ENCODE measurements around the gene PKN3.
A peak's percentile ranks its signal among the peaks of the same experiment; 100 is the strongest.

PKN3 gene

DNA sequence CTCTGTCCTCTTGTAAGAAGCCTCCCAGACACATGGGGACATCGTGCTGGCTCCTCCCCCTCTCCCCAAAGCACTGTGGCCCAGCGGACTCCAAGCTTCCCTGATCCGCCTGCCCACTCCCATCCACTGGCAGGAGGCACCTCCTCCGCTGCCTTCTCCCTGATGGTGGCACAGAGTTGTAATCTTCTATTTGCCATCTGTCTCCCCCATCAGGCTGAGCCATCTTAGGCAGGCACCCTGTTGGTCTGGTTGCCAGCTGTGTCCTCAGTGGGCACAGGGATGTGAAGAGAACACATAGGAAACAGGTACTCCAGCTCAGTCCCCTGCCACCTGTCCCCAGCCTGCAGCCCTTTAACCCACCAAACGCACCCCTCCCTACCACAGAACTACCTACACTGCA lies 27.0 kb downstream of the PKN3 start:
- no peak for DNase-seq
- in situ Hi-C loops (cut with HindIII; ENCODE audit: low pct_ligation_motif_present, low pct_unique_long_range_greater_than_20kb, low sequenced_read_pairs), result no loop called here

DNA sequence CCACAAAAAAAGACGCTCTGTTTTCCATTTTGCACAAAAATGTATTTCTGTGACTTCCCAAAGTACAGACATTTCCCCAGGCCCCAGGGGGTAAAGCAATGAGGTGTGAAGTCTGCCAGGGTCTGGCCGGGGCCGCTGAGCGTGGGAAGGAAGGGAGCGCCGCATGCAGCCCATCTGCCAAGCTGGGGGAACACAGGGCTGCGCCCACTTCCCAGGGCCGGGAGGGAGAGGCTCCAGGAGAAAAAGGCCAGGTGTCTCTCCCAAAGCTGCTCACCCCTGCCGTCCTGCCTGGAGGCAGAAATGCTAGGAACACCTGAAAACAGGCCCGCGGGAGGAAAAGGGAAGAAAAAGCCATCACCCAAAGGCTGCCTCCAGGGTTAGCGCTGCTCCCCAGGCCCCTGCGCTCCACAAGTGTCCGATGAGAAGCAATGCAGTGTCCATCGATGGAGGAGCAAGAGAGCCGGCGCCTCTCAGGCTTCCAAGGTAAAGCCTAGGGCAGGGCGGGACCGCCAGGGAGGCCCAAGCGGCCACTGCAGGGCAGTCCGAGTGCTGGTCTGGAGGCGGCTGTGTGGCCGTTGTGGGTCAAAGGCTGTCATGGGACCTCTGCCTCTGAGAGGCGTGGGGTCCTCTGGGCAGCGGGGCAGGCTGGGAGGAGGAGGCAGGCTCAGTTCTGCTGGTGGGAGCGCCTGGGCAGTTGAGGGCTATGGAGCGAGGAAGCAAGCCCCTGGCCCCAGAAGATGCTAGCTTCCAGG lies 27.6 kb downstream of the PKN3 start:
- DNase-seq, result no peak
- in situ Hi-C loops (cut with HindIII; ENCODE audit: low pct_ligation_motif_present, low pct_unique_long_range_greater_than_20kb, low sequenced_read_pairs), result no loop called here

DNA sequence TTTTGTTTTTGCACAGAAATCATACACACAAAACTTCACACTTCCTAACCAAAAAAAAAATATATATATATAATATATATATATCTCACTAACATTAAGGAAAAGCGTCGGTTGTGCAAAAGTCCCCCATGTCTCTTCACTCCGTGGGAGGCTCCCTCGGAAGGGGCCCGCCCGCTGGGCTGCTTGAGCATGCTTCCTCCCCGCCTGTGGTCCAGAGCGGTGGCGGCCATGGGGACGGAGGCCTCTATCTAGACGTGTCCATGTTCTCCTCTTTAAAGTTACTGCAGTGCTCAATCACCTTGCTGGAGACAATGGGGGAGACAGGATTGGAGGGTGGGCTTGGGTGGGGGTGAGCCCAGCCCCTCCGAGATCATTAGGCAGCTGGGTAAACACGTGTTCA lies 28.8 kb downstream of the PKN3 start:
- DNase-seq, result no peak
- in situ Hi-C loops (cut with HindIII; ENCODE audit: low pct_ligation_motif_present, low pct_unique_long_range_greater_than_20kb, low sequenced_read_pairs), result no loop called here

DNA sequence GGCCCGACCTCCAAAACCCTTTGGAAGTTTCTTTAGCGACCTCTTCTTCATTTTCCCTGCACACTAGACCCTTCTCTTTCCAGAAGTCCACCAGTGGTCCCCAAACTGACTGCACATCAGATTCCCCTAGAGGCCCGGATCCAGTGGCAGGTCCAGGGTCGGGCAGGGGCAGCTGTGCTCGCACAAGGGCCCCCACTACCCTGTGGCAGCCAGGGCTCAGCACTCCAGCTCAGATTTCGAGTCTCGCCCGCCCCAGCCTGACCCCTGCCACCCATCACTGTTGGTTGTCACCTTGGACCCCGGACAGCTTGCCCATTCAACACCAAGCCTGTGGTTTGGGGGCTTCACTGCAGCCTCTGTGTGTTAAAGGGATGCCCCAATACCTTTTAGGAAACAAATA lies 29.4 kb downstream of the PKN3 start:
- DNase-seq, result no peak
- in situ Hi-C loops (cut with HindIII; ENCODE audit: low pct_ligation_motif_present, low pct_unique_long_range_greater_than_20kb, low sequenced_read_pairs), result no loop called here

DNA sequence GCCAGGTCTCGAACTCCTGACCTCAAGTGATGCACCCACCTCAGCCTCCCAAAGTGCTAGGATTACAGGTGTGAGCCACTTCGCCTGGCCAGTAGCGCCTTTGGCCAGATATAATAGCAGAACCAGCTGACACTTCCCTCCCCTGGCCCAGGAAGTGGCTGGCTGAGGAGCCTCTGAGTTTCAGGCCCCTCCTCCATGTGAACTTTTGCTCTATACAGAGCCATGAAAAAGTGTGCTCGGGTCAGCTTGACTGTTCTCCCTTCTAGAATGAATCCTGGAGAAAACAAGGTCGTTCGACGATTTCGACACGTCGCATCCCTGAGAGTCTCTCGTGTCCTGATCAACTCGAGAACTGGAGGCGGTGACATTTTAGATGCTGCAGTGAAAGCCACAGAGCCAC lies 30.3 kb downstream of the PKN3 start:
- DNase-seq, result no peak
- in situ Hi-C loops (cut with HindIII; ENCODE audit: low pct_ligation_motif_present, low pct_unique_long_range_greater_than_20kb, low sequenced_read_pairs), result no loop called here

DNA sequence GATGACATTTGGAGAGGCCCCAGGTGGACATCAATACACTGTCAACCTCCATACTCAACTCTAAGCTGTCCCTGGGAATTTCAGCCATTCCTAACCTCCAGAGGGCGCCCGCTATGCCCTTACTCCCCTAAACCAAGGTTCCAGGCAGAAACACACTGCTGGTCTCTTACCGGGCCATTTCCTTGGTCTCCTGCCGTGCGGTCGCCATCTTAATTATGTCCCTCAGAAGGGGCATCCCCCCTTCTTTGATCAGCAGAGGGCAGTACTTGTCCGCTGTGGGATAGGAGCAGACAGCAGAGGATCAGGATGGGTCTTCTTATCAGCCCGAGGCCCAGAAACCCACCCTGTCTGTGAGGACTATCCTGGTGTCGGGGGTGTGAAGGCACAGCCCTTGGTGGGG lies 31.0 kb downstream of the PKN3 start:
- peak; percentile 93 for DNase-seq

DNA sequence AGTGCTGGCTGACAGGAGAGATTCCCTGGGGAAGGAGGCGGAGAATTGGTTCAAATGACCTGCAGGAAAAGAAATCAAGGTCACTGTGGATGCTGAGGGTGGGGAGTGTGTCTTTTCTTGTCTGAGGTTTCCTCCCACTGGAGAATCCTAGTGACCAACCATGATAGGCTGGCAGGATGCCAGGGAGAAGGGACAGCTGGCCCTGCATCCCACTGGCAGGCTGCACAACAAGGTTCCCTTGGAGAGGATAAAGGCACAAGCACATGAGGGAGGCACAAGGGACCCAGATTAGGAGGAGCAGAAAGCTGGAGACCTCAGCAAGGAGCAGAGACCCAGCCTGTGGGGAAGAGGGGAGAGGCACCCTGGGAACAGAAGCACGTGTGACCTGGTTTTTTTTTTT lies 33.1 kb downstream of the PKN3 start:
- in situ Hi-C loops (cut with HindIII; ENCODE audit: low pct_ligation_motif_present, low pct_unique_long_range_greater_than_20kb, low sequenced_read_pairs), result no loop called here
- no peak for DNase-seq

More for the DNA sequence above, 31.0 kb downstream of the PKN3 start:
- in situ Hi-C loops (cut with HindIII; ENCODE audit: low pct_ligation_motif_present, low pct_unique_long_range_greater_than_20kb, low sequenced_read_pairs), result no loop called here

DNA sequence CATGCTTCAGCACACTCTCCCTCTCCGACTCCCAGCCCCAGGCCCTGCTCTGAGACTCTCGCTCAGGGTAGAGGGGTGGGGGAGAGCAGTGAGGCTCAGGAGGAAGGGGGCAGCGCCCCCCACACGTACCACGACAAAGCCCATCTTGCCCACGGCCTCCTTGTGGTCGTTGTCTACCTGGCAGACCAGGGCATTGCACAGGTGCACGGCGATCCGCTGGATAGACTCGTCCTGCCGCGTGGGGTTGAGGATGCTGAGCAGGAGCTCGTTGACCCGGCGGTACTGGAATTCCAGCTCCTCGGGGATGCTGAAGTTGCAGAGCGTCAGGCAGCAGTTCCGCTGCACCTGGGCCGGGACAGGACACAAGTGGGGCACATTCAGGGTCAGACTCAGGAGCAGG lies 40.1 kb downstream of the PKN3 start:
- in situ Hi-C loops (cut with HindIII; ENCODE audit: low pct_ligation_motif_present, low pct_unique_long_range_greater_than_20kb, low sequenced_read_pairs), result no loop called here
- no peak for DNase-seq

DNA sequence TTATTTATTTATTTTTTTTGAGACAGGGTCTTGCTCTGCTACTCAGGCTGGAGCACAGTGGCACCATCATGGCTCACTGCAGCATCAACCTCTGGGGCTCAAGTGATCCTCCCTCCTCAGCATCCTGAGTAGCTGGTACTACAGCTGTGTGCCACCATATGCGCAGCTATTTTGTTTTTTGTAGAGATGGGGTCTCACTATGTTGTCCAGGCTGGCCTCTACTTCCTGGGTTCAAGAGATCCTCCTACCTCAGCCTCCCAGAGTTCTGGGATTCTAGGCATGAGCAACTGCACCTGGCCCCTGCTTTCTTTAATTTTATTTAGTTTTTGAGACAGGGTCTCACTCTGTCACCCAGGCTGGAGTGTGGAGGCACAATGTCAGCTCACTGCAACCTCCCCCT lies 41.1 kb downstream of the PKN3 start:
- no peak for DNase-seq
- in situ Hi-C loops (cut with HindIII; ENCODE audit: low pct_ligation_motif_present, low pct_unique_long_range_greater_than_20kb, low sequenced_read_pairs), result no loop called here

DNA sequence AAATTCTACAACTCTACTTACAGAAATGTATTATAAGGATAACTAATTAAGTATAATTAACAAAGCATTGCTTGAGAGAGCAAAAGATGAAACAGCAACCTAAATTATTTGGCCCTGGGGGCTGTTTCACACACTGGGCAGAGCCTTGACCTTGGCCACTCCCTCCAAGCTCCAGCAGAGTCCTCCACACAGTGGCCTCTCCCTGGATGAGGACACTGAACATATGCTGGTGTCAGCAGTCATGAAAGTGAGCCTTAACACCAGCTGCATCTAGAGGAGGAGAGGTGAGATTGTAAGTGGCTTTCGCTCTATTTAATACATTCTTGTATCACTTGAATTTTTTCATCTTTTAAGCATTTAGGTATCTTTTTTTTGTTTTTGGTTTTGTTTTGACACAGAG lies 44.9 kb downstream of the PKN3 start:
- in situ Hi-C loops (cut with HindIII; ENCODE audit: low pct_ligation_motif_present, low pct_unique_long_range_greater_than_20kb, low sequenced_read_pairs), result no loop called here
- no peak for DNase-seq

DNA sequence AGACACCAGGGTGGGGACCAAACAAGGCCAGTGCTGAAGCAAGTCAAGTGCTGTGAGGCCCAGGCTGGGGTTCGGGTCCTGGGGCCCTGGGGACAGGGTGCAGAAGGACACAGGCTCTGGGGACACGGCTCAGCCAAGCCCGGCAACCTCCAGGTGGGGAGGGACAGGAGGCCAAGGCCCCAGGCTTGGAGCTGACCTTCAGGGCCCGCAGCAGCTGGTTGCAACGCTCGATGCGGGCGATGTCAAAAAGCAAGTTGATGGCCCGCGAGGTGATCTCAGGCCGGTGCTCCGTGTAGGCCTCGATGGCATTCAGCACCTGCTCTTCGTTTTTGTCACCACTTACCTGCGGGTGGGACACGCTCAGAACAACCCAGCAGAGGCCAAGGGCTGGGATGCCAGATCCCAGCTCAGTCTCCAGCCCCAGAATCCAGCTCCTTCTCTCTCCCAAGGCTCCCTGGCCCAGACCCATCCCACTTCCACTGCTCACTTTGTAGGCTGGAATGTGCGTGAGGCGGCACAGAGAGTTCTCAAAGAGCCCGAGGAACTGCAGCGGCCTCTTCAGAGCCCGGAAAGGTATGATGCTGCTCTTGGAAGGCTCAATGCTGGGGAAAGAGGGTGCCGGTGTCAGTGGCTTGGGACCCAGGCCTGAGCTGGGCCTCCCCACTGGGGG lies 48.8 kb downstream of the PKN3 start:
- no peak for DNase-seq
- in situ Hi-C loops (cut with HindIII; ENCODE audit: low pct_ligation_motif_present, low pct_unique_long_range_greater_than_20kb, low sequenced_read_pairs), result no loop called here

DNA sequence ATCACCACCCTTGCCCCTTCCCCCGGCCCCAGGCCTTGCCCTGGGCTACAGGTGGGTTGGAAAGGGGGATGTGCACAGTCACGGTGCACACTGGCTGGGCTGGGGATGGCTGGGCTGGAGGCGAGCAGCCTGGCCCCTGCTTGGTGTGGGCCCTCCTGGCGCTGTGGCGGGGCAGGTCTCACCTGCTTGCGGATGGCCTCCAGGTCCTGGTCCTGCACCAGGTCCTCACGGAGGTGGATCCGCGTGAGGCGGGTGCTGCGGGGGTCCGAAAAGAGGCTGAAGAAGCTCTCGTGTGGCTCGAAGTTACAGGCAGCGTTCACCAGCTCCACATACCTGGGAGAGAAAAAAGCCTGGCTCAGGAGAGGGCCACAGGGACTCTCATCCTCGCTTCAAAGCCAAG lies 51.3 kb downstream of the PKN3 start:
- in situ Hi-C loops (cut with HindIII; ENCODE audit: low pct_ligation_motif_present, low pct_unique_long_range_greater_than_20kb, low sequenced_read_pairs), result no loop called here

DNA sequence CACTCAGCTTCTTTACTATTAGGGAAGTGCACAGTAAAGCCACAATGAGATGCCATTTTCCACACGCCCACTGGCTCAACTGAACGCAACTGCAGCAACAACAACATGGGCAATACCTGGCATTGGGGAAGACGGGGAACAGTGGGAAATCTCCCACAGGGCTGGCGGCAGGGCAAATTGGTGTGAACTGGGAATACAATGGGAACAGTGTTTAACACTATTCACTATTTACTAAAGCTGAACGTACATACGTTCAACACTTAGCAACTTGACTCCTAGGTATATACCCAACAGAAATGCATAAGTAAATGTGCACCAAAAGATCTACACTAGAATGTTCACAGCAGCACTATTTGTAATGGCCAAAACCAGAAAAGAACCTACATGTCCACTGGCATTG lies 55.3 kb downstream of the PKN3 start:
- in situ Hi-C loops (cut with HindIII; ENCODE audit: low pct_ligation_motif_present, low pct_unique_long_range_greater_than_20kb, low sequenced_read_pairs), result no loop called here
- no peak for DNase-seq

More for the DNA sequence above, 51.3 kb downstream of the PKN3 start:
- no peak for DNase-seq

DNA sequence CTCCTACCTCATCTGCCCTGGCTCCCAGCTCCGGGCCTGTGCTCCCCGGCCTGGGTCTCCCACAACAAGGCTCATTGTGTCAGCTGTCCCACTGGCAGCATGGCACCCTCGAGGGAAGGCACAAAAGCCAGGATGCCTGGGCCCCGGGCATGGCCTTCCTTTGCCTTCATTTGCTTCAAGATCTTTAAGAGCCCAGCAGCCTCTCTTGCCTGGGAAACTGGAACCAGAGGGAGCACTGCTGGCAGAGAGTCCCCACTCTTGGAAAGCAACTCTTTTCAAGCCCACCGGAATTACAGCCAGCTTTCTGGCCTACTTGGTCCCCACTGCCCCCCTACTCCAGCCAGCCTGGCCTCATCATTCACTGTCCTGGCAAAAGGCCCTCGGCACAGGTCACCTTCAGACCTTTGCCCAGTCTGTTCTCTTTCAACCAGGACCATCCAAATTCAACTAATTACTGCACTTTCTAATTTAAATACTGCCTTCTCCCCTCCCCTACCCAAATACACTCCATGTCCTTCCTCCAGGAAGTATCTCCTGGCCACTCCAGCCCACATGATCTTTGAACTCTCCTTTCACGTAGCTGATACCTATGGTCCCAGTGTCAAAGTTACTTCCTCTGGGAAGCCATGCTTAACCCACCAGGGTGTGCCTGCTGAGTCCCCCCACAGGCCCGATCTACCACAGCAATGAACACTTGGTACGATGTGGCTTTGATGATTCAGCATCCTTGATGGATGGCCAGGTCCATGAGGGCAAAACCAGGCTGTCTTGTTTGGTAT lies 60.6 kb downstream of the PKN3 start:
- no peak for DNase-seq
- in situ Hi-C loops (cut with HindIII; ENCODE audit: low pct_ligation_motif_present, low pct_unique_long_range_greater_than_20kb, low sequenced_read_pairs), result no loop called here

DNA sequence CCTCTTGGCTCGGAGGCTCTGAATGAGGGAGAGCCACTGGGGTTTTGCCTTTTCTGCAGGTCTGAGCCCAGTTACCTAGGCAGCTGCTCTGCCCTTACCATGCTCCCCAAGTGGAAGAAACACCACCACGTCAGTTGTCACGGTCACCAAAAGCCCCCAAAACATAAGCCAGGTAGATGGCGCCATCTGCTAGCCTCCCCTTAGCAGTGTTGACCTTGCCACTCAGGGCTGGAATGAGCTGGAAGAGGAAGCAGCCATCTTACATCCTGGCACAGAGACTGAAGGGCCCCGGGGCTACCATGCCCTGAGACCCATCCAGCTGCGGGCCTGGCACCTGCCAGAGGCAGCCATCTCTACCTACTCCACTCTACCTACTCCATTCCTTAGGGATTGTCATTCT lies 62.1 kb downstream of the PKN3 start:
- in situ Hi-C loops (cut with HindIII; ENCODE audit: low pct_ligation_motif_present, low pct_unique_long_range_greater_than_20kb, low sequenced_read_pairs), result no loop called here
- no peak for DNase-seq

DNA sequence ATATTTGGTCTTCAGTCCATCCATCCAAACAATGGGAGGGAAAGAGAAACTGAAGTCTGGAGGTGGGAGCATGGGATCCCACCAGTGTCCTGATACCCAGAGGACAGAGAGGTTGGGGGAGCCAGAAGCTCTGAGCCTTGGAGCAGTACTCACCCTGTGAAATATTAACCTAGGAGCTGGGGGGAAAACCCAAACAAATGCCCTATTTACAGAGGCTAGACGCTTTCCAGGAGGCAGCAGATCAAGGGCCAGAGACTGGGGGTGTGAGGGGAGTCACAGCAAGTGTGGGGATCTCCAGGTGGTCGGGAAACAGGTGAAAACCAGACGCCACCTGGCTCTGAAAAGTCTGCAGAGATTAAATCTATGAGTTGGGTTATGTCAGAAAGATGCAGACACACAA lies 63.2 kb downstream of the PKN3 start:
- in situ Hi-C loops (cut with HindIII; ENCODE audit: low pct_ligation_motif_present, low pct_unique_long_range_greater_than_20kb, low sequenced_read_pairs), result no loop called here
- no peak for DNase-seq

DNA sequence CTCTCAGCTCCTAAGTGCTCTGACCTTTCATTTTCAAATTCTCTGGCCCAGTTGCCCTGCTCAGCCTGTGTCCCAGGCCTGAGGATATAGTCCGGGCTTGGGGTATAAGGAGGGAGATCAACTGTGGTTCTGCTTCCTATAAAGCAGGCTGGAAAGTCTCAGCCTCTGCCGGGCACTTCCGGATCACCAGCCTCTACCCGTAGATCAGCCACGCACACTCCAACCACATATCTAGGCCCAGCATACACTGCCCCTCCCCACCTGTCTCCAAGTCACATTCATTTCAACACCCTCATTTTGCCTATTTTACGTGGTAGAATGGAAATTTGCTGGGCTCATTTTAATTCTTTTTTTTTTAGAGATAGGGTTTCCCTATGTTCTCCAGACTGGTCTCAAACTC lies 66.3 kb downstream of the PKN3 start:
- DNase-seq, result no peak
- in situ Hi-C loops (cut with HindIII; ENCODE audit: low pct_ligation_motif_present, low pct_unique_long_range_greater_than_20kb, low sequenced_read_pairs), result no loop called here

All from ACHN (cell line).